MCF 10A (cell line): ENCODE measurements around the gene CDC7. TPM values are rescaled to one million over a fixed set of nuclear protein-coding genes. Genes with fewer than 3 reads are reported as not detected.
A peak's percentile ranks its signal among the peaks of the same experiment; 100 is the strongest.
"Not testable (repeated sequence)": the region's sequence is repeated elsewhere in the genome, so short reads cannot be mapped to it uniquely, and the experiment has no call there.

Experiments
- BruUV-seq: library from RNA; stranded (reverse); fragments of 400-500 nt; replicated peaks from 2 replicates; lab custom pipeline; 2021; lab: Mats Ljungman, UMichigan
- CTCF ChIA-PET: fragments of 300-600 bp; sonication (Branson Sonifier 250); formaldehyde crosslinking; extraction: SDS; loops from one replicate; lab custom pipeline; 2021; ENCODE audit warnings: antibody characterized with exemption, inconsistent platforms; lab: Yijun Ruan, JAX
- POLR2A ChIA-PET: fragments of 300-600, 350-650 bp; sonication (Branson Sonifier 250); formaldehyde crosslinking; extraction: SDS; loops from one replicate; lab custom pipeline; 2020; ENCODE audit warnings: antibody characterized with exemption, inconsistent platforms; lab: Yijun Ruan, JAX
- DNase-seq: peaks from one replicate; pipeline ENCODE4 v3.0.0-alpha.2; 2018; ENCODE audit not compliant: unreplicated experiment
- H3K27ac Mint-ChIP-seq: one replicate; pipeline ENCODE4 v1.8.0; 2022; ENCODE audit warnings: mild to moderate bottlenecking, low read depth, mixed read lengths; ENCODE audit not compliant: unreplicated experiment
- H3K27me3 Mint-ChIP-seq: one replicate; pipeline ENCODE4 v1.8.0; 2022; ENCODE audit warnings: mixed read lengths; ENCODE audit not compliant: insufficient read depth, unreplicated experiment
- H3K36me3 Mint-ChIP-seq: one replicate; pipeline ENCODE4 v1.8.0; 2022; ENCODE audit warnings: mild to moderate bottlenecking, moderate library complexity, mixed read lengths; ENCODE audit not compliant: insufficient read depth, unreplicated experiment
- H3K4me1 Mint-ChIP-seq: one replicate; pipeline ENCODE4 v1.8.0; 2022; ENCODE audit warnings: mixed read lengths; ENCODE audit not compliant: insufficient read depth, unreplicated experiment
- H3K4me3 Mint-ChIP-seq: one replicate; pipeline ENCODE4 v1.8.0; 2022; ENCODE audit warnings: mild to moderate bottlenecking, moderate library complexity, mixed read lengths; ENCODE audit not compliant: unreplicated experiment
- H3K9me3 Mint-ChIP-seq: one replicate; pipeline ENCODE4 v1.8.0; 2022; ENCODE audit warnings: mixed read lengths; ENCODE audit not compliant: unreplicated experiment
- intact Hi-C: fragments of 100-400 bp; cut with micrococcal nuclease; formaldehyde crosslinking; loops from 2 replicates; pipeline ENCODE4 v1.14.1; 2022
- total RNA-seq: library from RNA; stranded (reverse); gene quantifications from 2 replicates; pipeline ENCODE4 v1.2.3, GENCODE V29; 2022
- TF ChIP-seq, protein P1 (sequence below): fragments of 200-600 bp; IDR thresholded peaks from one replicate; pipeline ENCODE4 v1.8.0; 2022; ENCODE audit warnings: antibody characterized with exemption, mild to moderate bottlenecking; ENCODE audit not compliant: unreplicated experiment

The CDC7 gene
- total RNA-seq, 1 experiment from 2014 or later = 8.0 TPM

DNA sequence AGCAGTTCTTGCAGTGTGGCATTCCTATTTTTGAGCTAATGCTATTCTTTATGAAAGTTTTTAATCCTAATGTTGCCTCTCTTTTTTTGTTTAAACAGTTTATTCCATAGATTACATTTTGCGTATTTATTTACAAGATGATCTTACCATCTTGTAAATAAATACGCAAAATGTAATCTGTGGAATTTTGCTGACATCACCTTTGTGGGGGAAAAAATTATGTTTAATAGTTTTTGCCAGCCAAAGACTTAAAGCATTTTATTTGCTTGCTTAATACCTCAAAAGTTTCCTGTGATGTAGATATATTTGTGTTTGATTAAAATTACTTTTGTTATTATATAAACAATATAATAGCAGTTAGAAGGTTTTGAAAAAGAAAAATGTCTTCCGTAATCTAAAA, 15.3 kb downstream of the CDC7 start:
- CTCF ChIA-PET = interaction anchor here (7.4 kb wide), 1 partner anchor 412 kb away, joined by 163 read pairs; no protein-coding TSS in a partner anchor
- intact Hi-C loops = no loop called here
- H3K27me3 Mint-ChIP-seq = no peaks in the 10 kb centered on the region
- no peak overlapping the region for H3K4me3 Mint-ChIP-seq
- TF ChIP-seq, protein P1, sequence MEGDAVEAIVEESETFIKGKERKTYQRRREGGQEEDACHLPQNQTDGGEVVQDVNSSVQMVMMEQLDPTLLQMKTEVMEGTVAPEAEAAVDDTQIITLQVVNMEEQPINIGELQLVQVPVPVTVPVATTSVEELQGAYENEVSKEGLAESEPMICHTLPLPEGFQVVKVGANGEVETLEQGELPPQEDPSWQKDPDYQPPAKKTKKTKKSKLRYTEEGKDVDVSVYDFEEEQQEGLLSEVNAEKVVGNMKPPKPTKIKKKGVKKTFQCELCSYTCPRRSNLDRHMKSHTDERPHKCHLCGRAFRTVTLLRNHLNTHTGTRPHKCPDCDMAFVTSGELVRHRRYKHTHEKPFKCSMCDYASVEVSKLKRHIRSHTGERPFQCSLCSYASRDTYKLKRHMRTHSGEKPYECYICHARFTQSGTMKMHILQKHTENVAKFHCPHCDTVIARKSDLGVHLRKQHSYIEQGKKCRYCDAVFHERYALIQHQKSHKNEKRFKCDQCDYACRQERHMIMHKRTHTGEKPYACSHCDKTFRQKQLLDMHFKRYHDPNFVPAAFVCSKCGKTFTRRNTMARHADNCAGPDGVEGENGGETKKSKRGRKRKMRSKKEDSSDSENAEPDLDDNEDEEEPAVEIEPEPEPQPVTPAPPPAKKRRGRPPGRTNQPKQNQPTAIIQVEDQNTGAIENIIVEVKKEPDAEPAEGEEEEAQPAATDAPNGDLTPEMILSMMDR = no peak
- H3K9me3 Mint-ChIP-seq = no peaks in the 10 kb centered on the region
- peaks cover 2% of the 10 kb centered on the region for H3K4me1 Mint-ChIP-seq
- POLR2A ChIA-PET = interaction anchor here (0.6 to 2.7 kb wide), 7 partner anchors 10 to 628 kb away, joined by 3 to 8 read pairs (median 3); no protein-coding TSS in a partner anchor
- no peak for DNase-seq
- BruUV-seq = no TSS peak
- no peak overlapping the region for H3K27ac Mint-ChIP-seq
- H3K36me3 Mint-ChIP-seq = peaks cover 18% of the 10 kb centered on the region

DNA sequence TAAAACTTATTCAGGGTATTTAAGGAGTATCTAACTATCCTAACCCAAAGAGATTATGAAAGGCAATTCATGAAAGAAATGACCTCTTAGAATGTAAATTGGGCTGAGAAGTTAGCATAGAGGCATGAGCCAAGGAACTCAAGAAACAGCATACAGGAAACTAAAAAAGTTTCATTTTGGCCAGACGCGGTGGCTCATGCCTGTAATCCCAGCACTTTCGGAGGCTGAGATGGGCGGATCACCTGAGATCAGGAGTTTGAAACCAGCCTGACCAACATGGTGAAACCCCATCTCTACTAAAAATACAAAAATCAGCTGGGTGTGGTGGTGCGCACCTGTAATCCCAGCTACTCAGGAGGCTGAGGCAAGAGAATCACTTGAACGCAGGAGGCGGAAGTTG, 16.0 kb downstream of the CDC7 start:
- H3K27me3 Mint-ChIP-seq, intact Hi-C loops, H3K4me3 Mint-ChIP-seq, BruUV-seq, H3K4me1 Mint-ChIP-seq, DNase-seq, H3K27ac Mint-ChIP-seq, H3K9me3 Mint-ChIP-seq: not testable (repeated sequence)
- peaks cover 16% of the 10 kb centered on the region for H3K36me3 Mint-ChIP-seq
- CTCF ChIA-PET = interaction anchor here (0.6 to 7.4 kb wide), 7 partner anchors 14 to 412 kb away, joined by 3 to 163 read pairs (median 4); no protein-coding TSS in a partner anchor
- POLR2A ChIA-PET = interaction anchor here (0.6 to 1.3 kb wide), 4 partner anchors 91 to 375 kb away, joined by 3 to 4 read pairs (median 3); no protein-coding TSS in a partner anchor

DNA sequence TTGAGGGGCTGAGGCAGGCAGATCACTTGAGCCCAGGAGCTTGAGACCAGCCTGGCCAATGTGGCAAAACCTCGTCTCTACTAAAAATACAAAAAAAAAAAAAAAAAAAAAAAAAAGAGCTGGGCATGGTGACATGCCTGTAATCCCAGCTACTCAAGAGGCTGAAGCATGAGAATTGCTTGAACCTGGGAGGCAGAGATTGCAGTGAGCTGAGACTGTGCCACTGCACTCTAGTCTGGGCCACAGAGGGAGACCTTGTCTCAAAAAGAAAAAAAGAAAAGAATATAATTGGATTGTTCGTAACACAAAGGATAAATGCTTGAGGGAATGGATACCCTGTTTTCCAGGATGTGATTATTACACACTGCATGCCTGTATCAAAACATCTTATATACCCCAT, 18.5 kb downstream of the CDC7 start:
- CTCF ChIA-PET = interaction anchor here (0.5 to 1.9 kb wide), 6 partner anchors 15 to 778 kb away, joined by 3 to 6 read pairs (median 5); no protein-coding TSS in a partner anchor
- POLR2A ChIA-PET = interaction anchor here (0.6 to 1.1 kb wide), 4 partner anchors 11 to 476 kb away, joined by 3 to 4 read pairs (median 4); no protein-coding TSS in a partner anchor
- H3K27me3 Mint-ChIP-seq, DNase-seq, intact Hi-C loops, BruUV-seq, H3K4me3 Mint-ChIP-seq, H3K9me3 Mint-ChIP-seq, H3K27ac Mint-ChIP-seq, H3K4me1 Mint-ChIP-seq: not testable (repeated sequence)
- H3K36me3 Mint-ChIP-seq = peaks cover 16% of the 10 kb centered on the region

DNA sequence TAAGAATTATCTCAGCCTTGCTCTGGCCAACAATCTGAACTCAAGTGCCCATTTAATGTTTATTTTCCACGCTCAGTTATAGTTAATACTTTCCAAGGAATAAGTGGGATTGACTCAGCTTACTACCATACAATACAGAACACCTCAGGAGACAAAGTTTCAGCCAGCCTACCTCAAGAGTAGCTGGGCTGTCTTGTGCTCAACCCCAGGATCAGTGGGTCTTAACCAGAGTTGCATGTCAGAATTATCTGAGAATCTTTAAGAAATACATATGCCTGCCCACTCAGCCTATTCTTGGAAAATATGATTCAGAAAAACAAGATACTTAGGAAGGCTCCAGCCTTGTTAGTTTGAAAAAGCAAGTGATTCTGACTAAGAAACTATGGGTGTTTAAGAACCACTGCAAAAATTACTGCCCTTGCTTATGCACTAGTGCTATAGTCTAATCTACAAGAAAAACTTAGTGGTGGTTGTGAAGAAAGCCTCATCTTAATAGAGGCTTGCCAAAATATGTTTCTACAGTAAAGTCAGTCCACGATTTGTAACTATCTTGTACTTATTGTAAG, 20.4 kb downstream of the CDC7 start:
- Mint-ChIP-seq H3K27ac (no peak overlapping the region), H3K9me3 (no peaks in the 10 kb centered on the region), H3K4me3 (no peak overlapping the region), H3K36me3 (peaks cover 8% of the 10 kb centered on the region), H3K4me1 (no peaks in the 10 kb centered on the region), H3K27me3 (no peaks in the 10 kb centered on the region)
- intact Hi-C loops = no loop called here
- ChIA-PET POLR2A (no interaction called here), CTCF (interaction anchor here (0.6 kb wide), 1 partner anchor 408 kb away, joined by 3 read pairs; no protein-coding TSS in a partner anchor)
- no TSS peak for BruUV-seq
- TF ChIP-seq, protein P1 = no peak
- no peak for DNase-seq

DNA sequence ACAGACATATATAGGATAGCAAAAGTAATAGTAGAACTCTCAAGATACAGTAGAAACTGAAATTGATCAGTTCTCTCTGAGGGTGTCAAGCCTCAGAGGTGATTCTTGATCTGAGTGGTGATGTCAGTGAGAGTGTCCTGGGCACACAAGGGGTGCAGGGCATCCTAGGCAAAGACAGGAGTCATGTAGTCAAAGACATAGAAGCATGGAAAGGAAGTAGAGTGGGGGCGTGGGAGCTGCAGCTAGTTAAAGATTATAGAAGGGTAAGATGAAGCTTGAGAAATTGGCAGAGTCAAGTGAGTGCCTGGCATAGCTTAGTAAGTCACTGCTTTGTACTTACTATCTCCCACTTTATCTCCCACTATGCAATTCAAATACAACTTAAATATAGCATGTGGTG, 22.8 kb downstream of the CDC7 start:
- intact Hi-C loops = no loop called here
- no TSS peak for BruUV-seq
- peak overlapping the region; percentile 13 for H3K27ac Mint-ChIP-seq
- H3K9me3 Mint-ChIP-seq = no peaks in the 10 kb centered on the region
- H3K4me3 Mint-ChIP-seq = no peak overlapping the region
- CTCF ChIA-PET = interaction anchor here (0.5 to 2.6 kb wide), 9 partner anchors 9 to 467 kb away, joined by 3 to 10 read pairs (median 3); no protein-coding TSS in a partner anchor
- no peaks in the 10 kb centered on the region for H3K36me3 Mint-ChIP-seq
- POLR2A ChIA-PET = interaction anchor here (1.0 to 1.2 kb wide), 4 partner anchors 11 to 362 kb away, joined by 3 to 4 read pairs (median 4); partner anchors contain the start of genes CDC7 and TGFBR3
- TF ChIP-seq, protein P1 = no peak
- no peaks in the 10 kb centered on the region for H3K4me1 Mint-ChIP-seq
- no peaks in the 10 kb centered on the region for H3K27me3 Mint-ChIP-seq
- DNase-seq = no peak
